GM12801 (cell line): ENCODE data around the gene NIFK.

ENCODE experiments used
- TF ChIP-seq, protein P1 (sequence below): IDR thresholded peaks from one replicate; pipeline ENCODE4 v1.5.1; 2011; ENCODE audit warnings: control low read depth; ENCODE audit not compliant: insufficient read length; ENCODE audit errors: extremely low read depth

The NIFK gene

DNA sequence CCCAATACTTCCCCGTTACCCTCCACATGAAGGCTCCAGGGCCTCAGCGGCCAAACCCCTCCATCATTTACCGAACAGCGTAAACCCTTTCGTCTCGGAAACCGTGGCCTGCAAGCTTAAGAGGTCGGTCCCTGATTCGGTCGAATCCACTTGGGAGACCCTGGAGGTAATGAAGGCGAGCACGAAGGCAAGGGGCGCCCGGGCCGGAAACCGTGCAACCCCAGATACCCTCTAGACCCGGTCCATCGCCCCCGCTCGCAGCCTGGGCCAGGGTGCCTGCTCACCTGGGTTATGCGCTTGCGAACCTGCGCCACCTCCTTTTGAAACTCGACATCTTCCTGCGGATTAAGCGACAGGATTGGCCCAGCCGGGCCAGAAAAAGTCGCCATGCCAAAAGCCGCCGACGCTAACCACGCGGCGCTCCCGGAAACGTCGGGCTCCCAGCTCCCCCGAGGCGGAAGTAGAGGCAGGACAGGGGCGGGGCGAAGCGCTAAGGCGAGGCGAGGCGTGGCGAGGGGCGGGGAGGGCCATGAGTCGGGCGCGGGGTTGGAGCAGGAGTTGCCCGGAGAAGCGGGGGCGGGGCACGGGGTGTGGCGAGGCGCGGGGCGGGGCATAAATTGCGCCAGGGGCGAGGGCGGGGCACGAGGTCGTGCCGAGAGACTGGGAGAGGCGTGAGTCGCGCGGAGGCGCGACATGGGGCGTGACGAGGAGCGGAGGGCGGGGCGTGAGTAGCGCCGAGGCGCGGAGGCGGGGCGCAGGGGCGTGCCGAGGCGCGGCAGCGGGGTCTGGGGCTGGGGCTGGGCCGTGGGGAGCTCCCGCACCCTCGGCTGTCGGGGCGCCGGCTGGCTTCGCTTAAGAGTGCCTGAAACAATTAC, at the start of gene NIFK:
TSS of gene NIFK (minus strand) at position 414 of the 875 bp plus-strand sequence. CDS start at position 389, 25 bp downstream.
- TF ChIP-seq, protein P1, sequence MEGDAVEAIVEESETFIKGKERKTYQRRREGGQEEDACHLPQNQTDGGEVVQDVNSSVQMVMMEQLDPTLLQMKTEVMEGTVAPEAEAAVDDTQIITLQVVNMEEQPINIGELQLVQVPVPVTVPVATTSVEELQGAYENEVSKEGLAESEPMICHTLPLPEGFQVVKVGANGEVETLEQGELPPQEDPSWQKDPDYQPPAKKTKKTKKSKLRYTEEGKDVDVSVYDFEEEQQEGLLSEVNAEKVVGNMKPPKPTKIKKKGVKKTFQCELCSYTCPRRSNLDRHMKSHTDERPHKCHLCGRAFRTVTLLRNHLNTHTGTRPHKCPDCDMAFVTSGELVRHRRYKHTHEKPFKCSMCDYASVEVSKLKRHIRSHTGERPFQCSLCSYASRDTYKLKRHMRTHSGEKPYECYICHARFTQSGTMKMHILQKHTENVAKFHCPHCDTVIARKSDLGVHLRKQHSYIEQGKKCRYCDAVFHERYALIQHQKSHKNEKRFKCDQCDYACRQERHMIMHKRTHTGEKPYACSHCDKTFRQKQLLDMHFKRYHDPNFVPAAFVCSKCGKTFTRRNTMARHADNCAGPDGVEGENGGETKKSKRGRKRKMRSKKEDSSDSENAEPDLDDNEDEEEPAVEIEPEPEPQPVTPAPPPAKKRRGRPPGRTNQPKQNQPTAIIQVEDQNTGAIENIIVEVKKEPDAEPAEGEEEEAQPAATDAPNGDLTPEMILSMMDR, result no peak

DNA sequence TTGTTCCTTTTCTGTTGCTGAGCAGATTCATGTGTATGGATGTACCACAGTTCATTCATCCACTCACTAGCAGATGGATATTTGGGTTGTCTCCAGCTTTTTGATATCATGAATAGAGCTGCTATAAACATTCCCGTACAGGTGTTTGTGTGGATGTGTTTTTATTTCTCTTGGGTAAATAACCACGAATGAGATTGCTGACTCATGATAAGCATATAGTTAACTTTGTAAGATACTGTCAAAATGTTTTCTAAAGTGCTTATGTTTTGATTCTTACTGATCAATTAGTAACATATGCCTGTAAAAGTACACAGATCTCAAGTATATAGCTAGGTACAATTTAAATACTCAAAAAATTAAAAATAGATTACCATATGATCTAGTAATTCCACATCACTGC, 46.5 kb upstream of the NIFK start:
- TF ChIP-seq, protein P1, result no peak

GRCh38 chr2:121778741-121779487, 42.2 kb upstream of the NIFK start:
- TF ChIP-seq, protein P1, result no peak

- TF ChIP-seq, protein P1, result no peak
These were observed 41.0 kb upstream of the NIFK start for GRCh38 chr2:121777699-121778058.

- TF ChIP-seq, protein P1, result no peak
These were observed 40.4 kb upstream of the NIFK start for GRCh38 chr2:121776885-121777698.

DNA sequence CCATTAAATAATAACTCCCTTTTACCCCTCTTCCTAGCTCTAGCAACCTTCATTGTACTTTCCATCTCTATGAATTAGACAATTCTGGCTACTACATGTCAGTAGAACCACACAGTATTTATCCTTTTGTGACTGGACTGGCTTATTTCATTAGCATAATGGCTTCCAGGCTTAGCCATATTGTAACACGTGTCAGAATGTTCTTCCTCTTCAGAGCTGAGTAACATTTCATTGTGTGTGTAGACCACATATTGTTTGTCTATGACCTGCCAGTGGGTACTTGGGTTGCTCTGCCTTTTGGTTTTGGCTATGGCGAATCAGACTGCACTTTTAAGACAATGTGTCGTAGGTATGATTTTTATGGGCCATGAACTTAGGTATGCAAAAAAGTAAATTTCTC, 39.7 kb upstream of the NIFK start:
- TF ChIP-seq, protein P1, result no peak

- TF ChIP-seq, protein P1, result no peak
These were observed 37.6 kb upstream of the NIFK start for GRCh38 chr2:121774235-121774634.
